ENCODE data around the gene FZR1. TPM values are rescaled to one million over a fixed set of nuclear protein-coding genes. Genes with fewer than 3 reads are reported as not detected.

The FZR1 gene
- total RNA-seq, 1 experiment from 2014 or later: 87.4 TPM

DNA sequence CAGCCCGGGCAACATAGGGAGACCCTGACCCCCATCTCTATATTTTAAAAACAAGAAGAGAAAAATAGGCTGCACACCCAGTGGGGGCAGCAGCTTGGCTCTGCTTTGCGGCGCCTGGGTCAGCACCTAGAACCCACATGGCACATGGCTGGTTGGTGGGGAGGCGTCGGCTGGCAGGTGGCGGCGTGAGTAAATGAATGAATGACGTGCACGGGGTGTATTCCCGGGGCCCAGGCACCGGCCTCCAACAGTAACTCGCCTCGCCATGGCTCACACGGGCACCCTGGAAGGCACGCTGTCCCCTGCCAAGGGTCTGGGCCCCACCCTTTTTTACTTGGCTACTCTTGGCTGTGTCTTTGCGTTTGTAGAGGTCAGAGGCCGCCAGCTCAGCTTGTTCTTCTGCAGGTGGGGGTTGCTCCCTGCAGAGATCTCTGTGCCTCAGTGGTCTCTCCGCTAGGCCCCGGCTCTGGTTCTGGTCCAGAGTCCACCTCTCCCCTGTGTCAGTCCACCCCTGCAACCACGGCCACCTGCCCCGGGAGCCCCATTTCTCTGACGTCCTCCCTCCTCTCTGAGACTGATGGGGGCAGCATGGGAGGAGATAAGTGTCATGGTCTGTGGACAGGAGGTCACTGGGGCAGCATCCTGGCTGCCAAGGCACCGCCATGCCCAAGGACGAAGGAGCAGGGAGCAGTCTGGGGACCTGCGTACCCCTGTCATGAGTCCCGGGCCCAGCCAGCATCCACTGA, 5.6 kb downstream of the FZR1 start:
- intact Hi-C loops (cut with micrococcal nuclease; ENCODE audit: unreplicated experiment): no loop called here
- Histone ChIP-seq H3K4me1 (ENCODE audit: insufficient read depth, low read length, poor library complexity, severe bottlenecking) (peaks cover 12% of the 10 kb centered on the region), H3K4me3 (ENCODE audit: low read depth, low read length, poor library complexity, severe bottlenecking) (no peak overlapping the region), H3K27me3 (replicated peaks; ENCODE audit: insufficient read depth, low read depth, low read length, poor library complexity) (no peaks in the 10 kb centered on the region), H3K36me3 (ENCODE audit: insufficient read depth, low read length, poor library complexity, severe bottlenecking) (peaks cover 25% of the 10 kb centered on the region), H3K9me3 (ENCODE audit: low read depth, low read length, poor library complexity, severe bottlenecking) (no peaks in the 10 kb centered on the region), H3K27ac (ENCODE audit: low read depth, low read length, poor library complexity, severe bottlenecking) (no peak overlapping the region)
- CTCF ChIA-PET: interaction anchor here (0.6 kb wide), 1 partner anchor 601 kb away, joined by 7 read pairs; no protein-coding TSS in a partner anchor
- TF ChIP-seq, protein P1, sequence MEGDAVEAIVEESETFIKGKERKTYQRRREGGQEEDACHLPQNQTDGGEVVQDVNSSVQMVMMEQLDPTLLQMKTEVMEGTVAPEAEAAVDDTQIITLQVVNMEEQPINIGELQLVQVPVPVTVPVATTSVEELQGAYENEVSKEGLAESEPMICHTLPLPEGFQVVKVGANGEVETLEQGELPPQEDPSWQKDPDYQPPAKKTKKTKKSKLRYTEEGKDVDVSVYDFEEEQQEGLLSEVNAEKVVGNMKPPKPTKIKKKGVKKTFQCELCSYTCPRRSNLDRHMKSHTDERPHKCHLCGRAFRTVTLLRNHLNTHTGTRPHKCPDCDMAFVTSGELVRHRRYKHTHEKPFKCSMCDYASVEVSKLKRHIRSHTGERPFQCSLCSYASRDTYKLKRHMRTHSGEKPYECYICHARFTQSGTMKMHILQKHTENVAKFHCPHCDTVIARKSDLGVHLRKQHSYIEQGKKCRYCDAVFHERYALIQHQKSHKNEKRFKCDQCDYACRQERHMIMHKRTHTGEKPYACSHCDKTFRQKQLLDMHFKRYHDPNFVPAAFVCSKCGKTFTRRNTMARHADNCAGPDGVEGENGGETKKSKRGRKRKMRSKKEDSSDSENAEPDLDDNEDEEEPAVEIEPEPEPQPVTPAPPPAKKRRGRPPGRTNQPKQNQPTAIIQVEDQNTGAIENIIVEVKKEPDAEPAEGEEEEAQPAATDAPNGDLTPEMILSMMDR (conservative IDR thresholded peaks at IDR 0.05; ENCODE audit: low read depth, low read length): no peak
- no peak for TF ChIP-seq EZH2 (IDR thresholded peaks at IDR 0.05; ENCODE audit: borderline replicate concordance, low read depth, low read length, poor library complexity, severe bottlenecking)
- no peak for DNase-seq (ENCODE audit: low spot score)
- POLR2A ChIA-PET (ENCODE audit: low non-redundant PET): no interaction called here
- no TSS peak for BruUV-seq (replicated peaks)

DNA sequence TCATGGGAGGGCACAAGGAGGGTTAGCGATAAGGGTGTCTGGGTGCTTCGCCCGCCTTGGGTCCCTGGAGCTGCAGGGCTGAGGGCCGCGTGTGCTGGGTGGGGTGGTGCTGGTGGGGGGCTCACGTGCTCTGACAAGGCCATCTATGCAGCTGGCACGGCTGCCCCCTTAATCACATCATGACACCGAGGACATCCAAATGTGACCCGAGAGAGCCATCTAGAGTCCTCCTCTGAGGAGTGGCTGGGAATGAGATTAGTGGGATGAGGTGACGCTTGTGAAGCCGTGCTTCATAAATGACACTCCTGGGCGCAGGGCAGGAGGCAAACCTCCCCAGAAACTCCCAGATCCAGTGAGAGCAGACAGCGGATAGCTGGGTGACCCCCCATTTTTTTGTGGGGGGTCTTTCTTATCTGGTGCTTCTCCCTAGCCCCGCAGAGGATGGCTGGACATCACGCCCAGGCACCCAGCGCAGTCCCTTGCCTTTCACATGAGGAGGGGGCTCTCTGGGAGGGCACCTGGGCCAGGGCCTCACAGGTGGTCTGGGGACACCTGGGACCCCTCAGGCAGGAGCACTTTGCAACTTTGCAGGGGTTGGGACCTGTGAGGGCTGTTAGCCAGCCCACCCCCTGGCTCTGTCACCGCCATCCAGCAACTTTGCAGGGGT, 6.6 kb downstream of the FZR1 start:
- Histone ChIP-seq H3K27ac (ENCODE audit: low read depth, low read length, poor library complexity, severe bottlenecking) (no peak overlapping the region), H3K36me3 (ENCODE audit: insufficient read depth, low read length, poor library complexity, severe bottlenecking) (peaks cover 25% of the 10 kb centered on the region), H3K9me3 (ENCODE audit: low read depth, low read length, poor library complexity, severe bottlenecking) (no peaks in the 10 kb centered on the region), H3K27me3 (replicated peaks; ENCODE audit: insufficient read depth, low read depth, low read length, poor library complexity) (no peaks in the 10 kb centered on the region), H3K4me3 (ENCODE audit: low read depth, low read length, poor library complexity, severe bottlenecking) (no peak overlapping the region), H3K4me1 (ENCODE audit: insufficient read depth, low read length, poor library complexity, severe bottlenecking) (peaks cover 8% of the 10 kb centered on the region)
- no peak for DNase-seq (ENCODE audit: low spot score)
- intact Hi-C loops (cut with micrococcal nuclease; ENCODE audit: unreplicated experiment): no loop called here
- CTCF ChIA-PET: no interaction called here
- POLR2A ChIA-PET (ENCODE audit: low non-redundant PET): no interaction called here
- no TSS peak for BruUV-seq (replicated peaks)
- TF ChIP-seq, protein P1 (conservative IDR thresholded peaks at IDR 0.05; ENCODE audit: low read depth, low read length): no peak

DNA sequence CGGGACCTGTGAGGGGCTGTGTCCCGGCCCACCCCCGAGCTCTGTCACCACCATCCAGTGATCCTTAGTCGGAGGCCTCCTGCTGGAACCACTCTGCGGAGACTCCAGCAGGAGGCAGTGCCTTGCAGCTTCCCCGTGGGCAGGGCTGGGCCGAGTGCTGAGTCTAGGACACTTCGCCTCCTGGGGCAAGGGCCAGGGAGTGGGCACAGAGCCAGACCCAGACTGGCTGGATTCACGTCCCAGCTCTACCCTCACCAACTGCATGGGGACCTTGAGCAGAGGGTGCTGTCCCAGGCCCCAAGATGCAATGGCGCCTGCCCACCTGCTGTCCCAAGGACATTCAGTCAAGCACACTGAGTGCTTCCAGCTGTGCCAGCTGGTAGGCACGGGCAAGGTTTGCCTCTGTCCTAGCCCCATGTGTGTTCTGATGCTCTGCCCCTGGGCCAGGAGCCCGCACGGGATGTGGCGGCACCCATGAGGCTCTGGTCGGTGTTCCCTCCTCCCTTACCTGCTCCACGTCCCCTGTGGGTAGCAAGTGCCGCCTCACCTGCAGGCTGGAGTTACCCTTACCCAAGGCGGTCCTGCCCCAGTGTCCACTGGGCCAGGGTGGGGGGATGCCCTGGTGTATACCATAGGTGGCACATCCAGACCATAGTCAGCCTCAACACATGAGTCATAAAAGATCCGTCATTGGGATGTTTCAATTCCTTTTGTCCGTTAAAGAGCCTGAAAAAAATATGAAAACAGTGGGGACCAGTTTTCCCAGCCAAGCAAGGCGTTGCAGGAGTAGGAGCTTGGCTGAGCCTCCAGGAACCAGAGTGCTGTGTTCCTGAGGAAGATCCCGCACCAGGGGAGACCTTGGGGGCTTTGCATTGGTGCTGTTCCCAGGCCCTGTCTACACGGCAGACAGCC, 7.4 kb downstream of the FZR1 start:
- BruUV-seq (replicated peaks): no TSS peak
- intact Hi-C loops (cut with micrococcal nuclease; ENCODE audit: unreplicated experiment): no loop called here
- Histone ChIP-seq H3K4me1 (ENCODE audit: insufficient read depth, low read length, poor library complexity, severe bottlenecking) (no peaks in the 10 kb centered on the region), H3K36me3 (ENCODE audit: insufficient read depth, low read length, poor library complexity, severe bottlenecking) (peaks cover 25% of the 10 kb centered on the region), H3K27me3 (replicated peaks; ENCODE audit: insufficient read depth, low read depth, low read length, poor library complexity) (no peaks in the 10 kb centered on the region), H3K27ac (ENCODE audit: low read depth, low read length, poor library complexity, severe bottlenecking) (no peak overlapping the region), H3K4me3 (ENCODE audit: low read depth, low read length, poor library complexity, severe bottlenecking) (no peak overlapping the region), H3K9me3 (ENCODE audit: low read depth, low read length, poor library complexity, severe bottlenecking) (no peaks in the 10 kb centered on the region)
- no peak for DNase-seq (ENCODE audit: low spot score)
- CTCF ChIA-PET: no interaction called here
- POLR2A ChIA-PET (ENCODE audit: low non-redundant PET): no interaction called here
- TF ChIP-seq, protein P1 (conservative IDR thresholded peaks at IDR 0.05; ENCODE audit: low read depth, low read length): no peak
- no peak for TF ChIP-seq EZH2 (IDR thresholded peaks at IDR 0.05; ENCODE audit: borderline replicate concordance, low read depth, low read length, poor library complexity, severe bottlenecking)

All from A673 (cell line).